Left renal cortex interstitium (tissue), 4 donors: ENCODE data around the gene COL23A1. TPM values are rescaled to one million over a fixed set of nuclear protein-coding genes. Genes with fewer than 3 reads are reported as not detected.

Source experiments
- DNase-seq, 4 donors: peaks; one replicate each; pipeline ENCODE4 v3.0.0-alpha.2; 2013; ENCODE audit warnings: low read depth in 4 of 4, low spot score in 2 of 4, missing footprints in 1 of 4
- polyA plus RNA-seq, 4 donors: library from polyadenylated mRNA; unstranded; fragments of 120-200 nt; gene quantifications; one replicate each; pipeline ENCODE4 v1.2.1, GENCODE V29; 2013; ENCODE audit not compliant: insufficient read length in 4 of 4

COL23A1 gene
- polyA plus RNA-seq, 4 donors = 4.4 to 8.8 (median 8.3) TPM

DNA sequence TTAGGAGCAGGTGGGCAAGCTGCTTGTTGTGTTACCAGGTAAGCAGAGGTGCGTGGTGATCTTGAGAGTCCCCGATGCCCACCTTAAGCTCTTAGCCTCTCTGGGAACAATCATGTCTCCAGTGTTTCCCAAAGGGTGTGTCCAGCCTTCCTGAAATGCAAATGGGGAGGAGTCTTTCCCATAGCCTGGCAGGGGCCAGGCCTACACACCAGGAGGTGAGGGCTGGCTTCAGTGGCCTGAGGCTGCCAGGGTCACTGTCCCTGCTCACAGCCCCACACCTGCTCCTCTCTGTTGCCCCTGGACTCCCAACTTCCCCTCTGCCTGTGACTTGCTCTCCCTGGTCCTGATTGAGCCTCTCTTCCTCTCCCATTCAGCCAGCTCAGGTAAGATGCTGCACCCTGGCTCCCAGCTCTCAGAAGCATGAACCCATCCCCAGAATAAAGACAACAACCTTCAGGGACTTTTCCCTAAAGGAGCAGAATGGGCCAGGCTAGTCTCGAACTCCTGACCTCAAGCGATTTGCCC is 291.8 kb downstream of the COL23A1 start:
- no peak for DNase-seq

DNA sequence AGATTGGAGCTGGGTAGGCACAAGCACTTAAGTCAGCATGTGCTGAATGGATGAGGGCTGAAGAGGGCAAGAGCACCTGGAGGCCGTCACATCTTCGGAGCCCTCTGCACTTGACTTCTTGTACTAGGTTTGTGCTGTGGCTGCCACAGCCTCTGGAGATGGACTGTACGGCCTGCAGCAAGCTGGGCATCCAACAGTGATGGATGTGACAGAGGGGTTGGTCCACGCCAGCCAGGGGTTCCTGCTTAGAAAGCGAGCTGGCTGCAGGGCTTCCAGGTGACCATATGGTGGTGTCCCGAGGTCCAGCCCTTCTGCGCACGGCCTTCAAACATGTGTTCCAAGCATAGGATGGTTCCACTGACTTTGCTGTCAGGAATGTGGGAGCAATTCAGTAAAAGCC is 292.4 kb downstream of the COL23A1 start:
- no peak for DNase-seq

DNA sequence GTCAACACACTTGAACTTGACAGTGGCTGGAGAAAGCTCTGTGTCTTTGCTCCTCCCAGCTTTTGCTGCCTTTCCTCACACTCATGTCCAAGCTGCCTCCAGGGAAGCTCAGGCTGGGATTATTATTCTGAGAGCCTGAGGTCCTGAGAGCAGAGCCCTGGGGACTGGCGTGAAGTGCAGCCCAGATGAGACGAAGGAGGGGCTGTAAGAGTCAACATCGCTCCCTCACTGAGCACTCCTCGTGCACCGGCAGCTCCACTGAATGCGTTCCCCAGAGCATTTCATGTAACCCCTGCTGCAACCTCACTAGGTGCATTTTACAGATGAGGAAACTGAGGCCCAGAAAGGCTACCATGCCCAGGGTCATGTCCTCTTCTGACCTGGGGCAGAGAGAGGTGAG is 294.1 kb downstream of the COL23A1 start:
- no peak for DNase-seq

DNA sequence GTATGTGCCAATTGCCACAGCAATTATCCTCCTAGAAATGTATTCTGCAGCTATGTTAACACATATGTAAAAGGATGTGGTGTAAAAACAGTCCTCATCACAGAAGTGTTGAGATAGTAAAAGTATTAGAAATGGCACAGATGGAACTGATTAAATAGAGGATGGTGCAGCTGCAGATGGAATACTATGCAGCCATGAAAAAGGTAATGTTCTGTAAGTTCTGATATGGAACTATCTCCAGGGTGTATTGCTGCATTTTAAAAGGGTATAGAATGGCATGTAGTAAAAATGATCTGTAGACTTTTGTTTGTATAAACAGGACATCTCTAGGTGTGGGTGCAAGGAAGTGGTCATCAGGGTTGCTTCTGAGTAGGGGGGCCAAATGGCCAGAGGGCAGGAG is 294.6 kb downstream of the COL23A1 start:
- no peak for DNase-seq

DNA sequence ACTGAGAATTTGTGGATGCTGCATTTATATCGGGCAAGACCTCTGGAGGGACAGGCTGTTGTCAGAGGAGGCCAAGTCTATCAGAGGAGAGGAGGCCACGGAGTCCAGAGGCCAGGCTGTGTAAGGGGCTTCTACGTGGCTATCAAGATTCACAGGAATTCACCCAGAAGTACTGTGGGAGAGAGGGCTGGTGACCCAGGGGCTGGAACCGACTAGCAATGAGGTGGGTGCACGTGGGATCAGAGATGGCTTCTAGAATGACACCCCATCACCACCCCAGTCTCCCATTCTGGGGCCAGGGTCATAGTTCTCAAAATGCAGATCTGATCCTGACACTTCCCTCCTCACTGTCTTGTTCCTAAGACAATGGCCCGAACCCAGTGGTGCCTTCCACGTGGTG is 296.4 kb downstream of the COL23A1 start:
- no peak for DNase-seq

DNA sequence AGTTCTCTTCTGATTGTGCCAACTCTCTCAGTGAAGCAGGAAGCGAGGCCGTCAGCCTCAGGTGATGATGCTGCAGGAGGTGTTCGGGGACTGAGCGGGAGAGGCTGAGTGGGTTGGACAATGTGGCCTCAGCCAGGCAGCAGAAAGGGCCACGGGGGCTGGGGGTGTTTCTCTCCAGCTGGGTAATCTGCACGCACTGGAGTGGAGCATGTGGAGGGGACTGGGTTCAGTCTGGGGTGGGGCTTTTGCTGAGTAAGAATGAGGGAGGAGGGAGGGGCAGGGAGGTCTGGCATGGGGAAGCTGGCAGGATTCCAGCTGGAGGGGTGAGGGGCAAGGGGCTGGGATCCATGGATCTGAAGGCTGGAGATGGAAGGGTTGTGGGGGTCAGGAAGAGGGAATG is 296.8 kb downstream of the COL23A1 start:
- no peak for DNase-seq

DNA sequence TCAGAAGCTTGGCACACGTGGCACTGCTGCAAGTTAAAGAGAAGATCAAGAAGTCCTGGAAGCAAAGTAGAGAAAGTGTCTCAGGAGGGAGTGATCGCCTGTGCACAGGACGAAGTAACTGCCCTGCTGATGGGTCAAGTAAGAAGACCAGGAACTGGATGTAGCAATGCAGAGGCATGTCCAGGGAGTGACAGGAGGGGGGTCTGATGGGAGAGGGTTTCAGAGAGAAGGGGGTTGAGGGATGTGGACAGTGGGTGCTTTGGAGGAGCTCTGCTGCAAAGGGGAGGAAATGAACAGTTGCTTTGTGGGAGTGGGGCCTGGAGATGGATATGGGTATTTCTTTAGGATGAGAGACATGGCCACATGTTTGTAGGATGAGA is 297.4 kb downstream of the COL23A1 start:
- no peak for DNase-seq

DNA sequence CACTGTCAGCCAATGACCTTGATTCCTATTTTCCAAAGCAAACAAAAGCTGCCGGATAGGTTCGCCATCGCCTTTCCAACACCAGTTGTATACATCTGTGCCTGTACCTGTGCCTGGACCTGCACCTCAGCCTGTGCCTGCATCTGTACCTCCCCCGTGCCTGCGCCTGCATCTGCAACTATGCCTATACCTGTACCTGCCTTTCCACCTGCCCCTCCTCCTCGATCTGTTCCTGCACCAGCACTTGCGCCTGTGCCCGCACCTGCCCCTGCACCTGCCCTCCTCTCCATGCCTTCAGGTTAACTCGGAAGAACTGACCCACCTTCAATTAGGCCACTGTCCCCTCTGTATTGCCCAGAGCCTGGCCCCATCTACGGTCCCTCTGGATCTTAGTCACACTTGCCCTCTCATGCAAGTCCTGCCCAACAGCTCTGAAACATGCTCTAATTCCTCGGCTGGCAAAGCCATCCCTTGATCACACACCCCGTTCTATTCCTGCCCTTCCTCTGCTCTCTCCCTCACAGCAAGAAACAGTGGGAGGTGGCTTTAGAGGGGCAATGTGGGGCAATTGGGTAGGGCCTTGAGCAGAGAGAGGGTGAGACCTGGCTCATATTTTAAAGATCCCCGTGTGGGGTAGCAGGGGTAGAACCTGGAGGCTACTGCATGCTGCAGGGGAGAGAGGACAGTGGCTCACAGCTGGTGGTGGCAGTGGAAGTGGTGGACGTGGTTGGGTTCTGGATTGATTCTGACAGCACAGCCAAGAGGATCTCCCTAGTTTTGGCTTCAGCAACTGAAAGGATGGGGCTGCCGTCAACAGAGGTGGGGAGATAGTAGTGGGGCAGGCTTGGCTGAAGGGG is 298.0 kb downstream of the COL23A1 start:
- DNase-seq = no peak

DNA sequence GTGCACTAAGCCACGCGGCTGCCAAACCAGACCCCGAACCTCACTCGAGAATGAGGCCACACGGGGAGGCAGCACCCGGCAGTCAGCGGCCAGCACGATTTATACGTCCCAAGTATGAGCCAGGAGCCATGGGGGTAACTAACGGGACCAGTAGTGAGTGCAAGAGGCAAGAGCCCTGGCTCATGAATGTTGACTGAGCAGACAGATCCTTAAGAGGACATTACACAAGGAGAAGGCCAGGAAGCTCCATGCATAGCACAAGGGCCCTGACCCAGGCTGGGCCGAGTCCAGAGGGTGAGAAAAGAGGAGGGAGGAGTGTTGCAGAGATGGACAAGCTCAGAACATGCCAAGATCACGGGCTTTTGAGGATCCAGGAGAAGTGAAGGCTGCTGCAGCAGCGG is 299.0 kb downstream of the COL23A1 start:
- no peak for DNase-seq

DNA sequence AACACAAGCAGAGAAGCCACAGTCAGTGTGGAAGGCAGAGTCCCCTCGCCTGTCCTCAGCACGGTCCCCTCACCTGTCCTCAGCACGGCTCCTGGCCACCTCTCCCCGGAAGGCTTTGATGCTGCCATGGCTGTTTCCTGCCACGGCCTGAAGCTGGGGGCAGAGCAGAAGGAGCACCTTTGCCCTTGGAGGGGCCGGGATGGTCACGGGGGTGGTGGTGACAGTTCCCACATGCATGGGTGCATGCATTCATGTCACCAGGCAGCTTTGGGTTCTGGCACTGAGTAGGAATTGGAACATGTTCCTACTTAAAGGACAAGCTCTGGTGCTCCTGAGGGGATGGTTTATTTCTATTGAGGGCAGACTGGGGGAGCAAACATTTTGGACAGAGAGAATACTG is 299.8 kb downstream of the COL23A1 start:
- no peak for DNase-seq

DNA sequence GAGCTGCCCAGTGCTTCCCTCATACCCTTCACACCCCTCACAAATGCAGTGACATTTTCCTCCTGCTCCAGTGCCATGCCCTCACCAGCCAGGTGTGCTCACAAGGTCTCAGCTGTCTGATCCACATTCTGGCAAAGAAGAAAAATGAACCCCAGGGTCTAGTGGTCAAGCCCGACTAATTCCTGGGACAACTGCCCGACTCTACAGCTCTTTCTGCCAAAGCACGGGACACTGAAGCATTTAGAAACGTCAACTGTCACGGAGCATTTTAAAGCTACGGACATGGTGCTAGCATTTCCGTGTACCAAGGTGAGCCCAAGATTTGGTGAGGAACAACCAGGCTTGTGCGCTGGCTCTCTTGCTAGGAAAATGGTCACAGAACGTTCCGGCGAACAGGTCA is 300.8 kb downstream of the COL23A1 start:
- no peak for DNase-seq

DNA sequence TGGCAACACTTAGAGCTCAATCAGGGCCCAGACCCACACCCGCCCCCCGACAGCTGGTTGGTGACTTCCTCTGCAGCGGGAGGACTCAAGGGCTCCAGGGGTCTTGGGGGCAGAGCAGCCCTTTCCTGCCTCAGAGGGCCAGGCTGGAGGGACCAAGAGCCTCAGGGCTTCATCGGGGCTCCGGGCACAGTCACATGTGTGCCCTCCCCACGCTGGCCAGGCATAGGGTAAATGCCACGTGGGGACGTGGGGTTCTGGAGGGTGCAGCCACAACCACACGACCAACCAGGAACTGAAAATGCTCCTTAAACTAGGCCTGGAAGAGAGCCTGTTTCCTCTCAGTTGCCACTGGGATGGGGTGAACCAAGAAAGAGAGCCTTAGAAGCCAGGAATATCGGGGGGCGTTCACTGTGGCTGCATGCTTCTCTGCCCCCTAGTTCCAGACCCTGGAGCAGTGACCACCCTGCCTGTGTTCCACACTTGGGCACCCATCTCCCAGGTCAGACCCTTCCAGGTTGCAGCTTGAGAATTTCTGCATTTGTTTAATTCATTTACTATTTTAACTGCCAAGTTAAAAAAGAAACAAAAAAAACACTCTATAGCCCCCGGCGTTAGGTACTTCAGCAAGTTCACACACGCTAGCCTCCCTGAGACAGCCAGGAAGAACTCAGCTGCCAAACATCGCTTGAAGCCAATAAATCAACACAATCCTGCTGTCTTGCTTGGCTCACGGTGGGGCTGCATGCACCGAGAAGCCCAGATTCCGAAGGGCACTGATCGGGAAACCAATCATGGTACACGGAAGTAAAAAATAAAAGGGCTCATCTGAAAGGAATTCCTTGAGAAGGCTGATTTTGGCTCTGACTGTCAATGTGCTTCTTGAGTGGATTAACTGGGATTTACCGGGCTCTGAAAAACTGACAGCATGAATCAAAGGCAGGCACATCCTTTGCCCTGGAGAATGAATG is 301.5 kb downstream of the COL23A1 start:
- no peak for DNase-seq

DNA sequence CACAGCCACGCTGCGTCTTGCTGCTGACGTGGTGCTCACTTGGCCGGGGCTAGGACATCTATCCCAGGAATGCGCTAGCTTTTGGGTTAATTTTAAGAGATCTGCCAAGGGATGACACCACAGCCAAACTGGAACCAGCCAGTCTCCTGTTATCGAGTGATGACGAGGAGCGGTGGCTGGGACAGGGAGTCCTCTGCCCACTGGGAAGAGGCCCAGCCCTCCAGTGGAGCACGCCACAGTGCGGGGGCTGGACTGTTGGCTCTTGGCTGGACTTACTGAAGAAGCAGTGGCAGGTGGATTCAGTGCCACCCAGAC is 302.4 kb downstream of the COL23A1 start:
- no peak for DNase-seq

DNA sequence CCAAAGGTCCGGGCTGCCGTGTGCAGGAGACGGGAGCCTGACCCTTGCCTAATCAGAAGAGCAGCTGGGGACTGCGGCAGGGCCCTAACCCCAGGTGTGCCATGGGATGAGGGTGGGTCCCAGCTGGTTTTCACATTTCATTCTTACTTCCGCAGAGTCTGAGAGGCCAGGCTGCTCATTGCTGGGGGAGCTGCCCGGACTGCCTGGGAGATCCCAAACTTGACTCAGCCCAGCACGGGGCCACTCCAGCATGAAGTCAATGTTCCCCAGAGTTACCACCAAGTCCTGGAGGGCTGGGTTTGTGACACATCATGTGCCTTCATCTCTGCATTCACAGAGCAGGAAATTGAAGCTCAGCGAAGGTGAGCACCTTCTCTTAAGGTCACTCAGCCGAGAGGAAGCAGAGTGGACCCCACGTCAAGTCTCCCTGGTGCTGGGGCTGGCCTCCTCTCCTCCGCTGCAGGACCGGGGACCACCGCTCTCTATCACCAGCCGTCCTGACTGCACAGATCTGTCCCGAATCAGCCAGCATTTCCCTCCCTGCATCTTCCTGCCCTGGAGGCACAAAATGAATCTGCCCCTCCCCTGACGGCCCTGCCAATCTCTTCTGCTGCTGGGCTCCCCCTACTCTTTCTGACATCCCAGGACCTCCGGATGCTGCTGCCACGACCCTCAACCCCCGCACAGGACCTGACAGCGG is 303.0 kb downstream of the COL23A1 start:
- DNase-seq = no peak

DNA sequence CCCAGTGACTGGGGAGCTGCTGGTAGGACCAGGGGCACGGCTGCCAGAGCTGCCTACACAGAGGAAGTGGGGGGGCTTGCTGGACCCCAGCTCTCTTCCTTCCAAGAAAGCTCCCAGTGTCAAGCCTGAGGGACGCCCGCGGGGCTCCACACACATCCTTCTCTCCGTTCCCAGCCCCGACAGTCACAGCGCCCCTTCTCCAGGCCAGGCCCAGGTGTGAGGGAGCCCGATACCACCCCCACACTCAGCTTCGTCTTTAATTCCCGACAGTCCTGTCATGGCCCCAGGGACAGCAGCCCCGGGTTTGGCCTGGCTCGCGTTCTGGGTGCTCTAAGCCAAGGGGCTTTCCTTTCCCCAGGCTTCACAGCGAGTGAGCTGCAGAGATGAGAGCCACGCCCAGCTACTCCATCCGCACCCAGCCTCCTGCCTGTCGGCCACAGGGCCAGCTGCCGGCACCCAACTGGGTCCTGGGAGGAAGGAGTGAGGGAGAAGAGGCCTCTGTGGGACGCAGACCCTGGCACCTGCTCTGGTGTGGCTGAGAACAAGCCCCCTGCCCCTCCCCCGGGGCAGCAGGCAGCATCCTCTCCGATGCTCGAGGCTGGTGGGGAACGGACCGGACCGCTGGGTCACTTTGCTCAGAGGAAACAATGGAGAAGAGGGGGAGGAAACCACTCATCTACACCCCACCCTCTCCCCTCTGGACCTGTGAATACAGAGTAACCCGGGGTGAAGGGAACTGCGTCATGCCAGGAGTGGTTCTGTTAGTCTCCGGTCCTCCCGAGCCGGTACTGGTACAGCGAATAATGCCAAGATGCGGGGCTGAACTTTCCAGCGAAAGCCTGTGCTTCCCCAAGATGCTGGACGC is 303.7 kb downstream of the COL23A1 start:
- DNase-seq = no peak

DNA sequence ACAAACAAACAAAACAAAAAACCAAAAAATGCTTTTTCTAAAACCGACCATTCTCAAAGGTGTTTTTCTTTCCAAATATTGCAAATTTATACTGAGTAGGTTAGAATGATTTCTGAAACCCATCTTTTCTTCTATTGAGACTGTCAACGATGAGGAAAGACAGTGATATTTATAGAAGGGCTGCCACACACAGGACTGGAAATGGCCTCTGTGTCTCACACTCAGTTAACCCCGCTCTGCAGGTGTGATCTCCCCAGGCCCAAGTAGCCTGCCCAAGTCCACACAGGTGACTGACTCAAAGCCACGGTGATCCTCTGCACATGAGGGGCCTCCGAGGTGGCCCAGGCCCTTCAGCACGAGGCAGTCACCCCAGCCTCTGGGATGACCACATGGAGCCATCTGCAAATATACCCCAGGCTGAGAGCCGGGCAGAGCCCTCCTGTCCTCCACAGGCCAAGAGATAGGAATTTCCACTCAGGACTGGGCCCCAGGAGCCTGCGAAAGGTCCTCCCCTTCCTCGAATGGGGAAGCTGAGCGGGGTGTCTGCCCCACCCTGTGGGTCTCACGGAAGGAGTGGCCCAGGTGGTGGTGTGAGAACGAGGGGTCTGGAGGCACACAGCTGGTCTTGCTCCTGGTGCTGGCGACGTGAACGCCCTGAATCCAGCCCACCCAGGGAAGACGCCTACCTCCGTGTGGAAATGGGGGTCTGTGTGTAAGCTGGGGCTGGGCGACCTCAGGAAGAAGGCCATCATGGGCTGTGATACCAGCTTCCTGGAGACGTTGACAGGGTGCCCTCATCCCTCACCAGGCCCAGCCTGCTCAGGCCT is 304.6 kb downstream of the COL23A1 start:
- no peak for DNase-seq

DNA sequence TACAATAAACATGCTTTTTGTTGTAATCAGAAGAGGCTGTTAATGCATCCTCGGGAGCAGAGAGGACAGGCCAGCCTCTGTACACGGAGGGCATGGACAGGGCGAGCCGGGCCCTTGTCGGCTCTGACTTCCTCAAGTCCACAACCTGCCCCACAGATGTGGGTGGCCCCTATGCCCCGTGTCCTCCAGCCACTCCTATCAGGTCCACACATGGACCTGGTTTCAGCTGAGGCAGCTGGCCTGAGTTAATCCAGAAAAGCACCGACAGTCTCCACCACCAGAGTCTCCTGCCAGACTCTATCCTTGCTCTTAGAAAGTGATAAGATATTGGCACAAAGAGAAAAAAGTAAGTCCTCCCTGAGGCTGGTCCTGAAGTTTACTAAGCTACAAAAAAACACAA is 305.2 kb downstream of the COL23A1 start:
- DNase-seq = no peak

DNA sequence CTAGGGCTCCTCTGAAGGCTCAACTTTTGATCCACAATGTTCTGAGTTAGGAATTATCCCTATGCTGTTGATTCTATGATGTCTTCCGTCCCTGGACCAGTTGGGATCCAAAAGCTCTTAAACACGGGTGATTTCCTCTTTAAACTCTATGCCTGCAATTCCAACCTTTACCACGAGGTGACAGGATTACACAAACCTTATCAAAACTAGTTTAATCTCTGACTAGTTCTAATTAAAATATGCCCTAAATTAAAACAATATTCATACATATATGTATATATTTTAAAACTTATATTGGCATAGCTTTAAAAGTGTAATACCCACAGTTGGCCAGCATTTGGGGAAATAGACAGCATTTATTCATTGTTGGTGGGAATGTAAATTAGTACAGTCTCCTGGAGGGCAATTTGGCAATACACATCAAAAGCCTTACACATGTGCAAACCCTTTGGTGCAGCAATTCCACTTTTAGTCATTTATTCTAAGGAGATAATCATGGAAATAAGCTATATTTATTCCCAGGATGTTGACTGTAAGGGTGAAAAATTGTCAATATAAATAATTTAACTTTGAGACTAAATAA is 306.0 kb downstream of the COL23A1 start:
- DNase-seq = no peak

DNA sequence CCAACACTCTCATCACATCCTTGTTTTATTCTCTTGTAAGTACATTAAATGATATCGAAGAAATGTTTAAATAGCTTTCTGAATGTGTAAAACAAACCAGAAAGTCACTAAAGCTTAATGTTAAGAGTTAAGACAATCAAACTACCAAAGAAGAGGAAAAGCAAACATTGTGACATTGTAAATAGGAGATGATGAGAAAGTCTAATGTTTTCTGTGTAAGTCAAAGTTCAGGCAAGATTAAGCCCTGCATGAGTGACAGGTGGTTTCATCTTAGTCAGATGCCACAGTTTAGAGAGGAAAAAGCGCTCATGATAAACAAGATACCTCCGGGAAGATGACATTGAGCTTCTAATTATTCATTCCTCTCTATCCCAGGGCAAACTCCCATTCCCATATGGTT is 306.7 kb downstream of the COL23A1 start:
- DNase-seq = no peak
